HPDE6-E6E7 (cell line): ENCODE data around the gene PIGU.
A peak's percentile ranks its signal among the peaks of the same experiment; 100 is the strongest.
"Not testable (repeated sequence)": the region's sequence is repeated elsewhere in the genome, so short reads cannot be mapped to it uniquely, and the experiment has no call there.

Source experiments
- DNase-seq: peaks from one replicate; pipeline ENCODE4 v3.0.0; 2011; ENCODE audit warnings: missing footprints; ENCODE audit errors: extremely low spot score

PIGU gene, protein sequence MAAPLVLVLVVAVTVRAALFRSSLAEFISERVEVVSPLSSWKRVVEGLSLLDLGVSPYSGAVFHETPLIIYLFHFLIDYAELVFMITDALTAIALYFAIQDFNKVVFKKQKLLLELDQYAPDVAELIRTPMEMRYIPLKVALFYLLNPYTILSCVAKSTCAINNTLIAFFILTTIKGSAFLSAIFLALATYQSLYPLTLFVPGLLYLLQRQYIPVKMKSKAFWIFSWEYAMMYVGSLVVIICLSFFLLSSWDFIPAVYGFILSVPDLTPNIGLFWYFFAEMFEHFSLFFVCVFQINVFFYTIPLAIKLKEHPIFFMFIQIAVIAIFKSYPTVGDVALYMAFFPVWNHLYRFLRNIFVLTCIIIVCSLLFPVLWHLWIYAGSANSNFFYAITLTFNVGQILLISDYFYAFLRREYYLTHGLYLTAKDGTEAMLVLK

GRCh38 chr20:34676642-34677373, at the start of gene PIGU:
Gene PIGU, minus strand, starts transcription at chr20:34677092. Its CDS starts 7 bp downstream, at chr20:34677085.
- peak; percentile 100 for DNase-seq

DNA sequence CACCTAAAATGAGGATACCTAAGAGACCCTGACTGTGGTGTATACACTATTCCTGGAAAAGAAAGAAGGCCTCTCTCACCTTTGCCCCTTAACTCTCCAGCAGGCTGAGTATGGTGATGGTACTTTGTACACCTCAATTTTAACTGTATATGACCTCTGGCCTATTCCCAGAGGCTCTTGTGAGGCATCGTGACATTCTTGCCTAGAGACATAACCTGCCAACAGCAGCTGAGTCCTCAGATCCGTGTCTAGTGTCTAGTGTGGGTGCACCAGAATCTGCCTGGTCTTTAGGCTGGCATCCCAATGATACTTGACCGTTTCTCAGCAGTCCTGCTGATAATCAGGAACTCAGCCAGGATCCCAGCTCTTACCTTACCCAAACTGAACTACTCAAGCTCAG, 47.3 kb upstream of the PIGU start:
- no peak for DNase-seq

DNA sequence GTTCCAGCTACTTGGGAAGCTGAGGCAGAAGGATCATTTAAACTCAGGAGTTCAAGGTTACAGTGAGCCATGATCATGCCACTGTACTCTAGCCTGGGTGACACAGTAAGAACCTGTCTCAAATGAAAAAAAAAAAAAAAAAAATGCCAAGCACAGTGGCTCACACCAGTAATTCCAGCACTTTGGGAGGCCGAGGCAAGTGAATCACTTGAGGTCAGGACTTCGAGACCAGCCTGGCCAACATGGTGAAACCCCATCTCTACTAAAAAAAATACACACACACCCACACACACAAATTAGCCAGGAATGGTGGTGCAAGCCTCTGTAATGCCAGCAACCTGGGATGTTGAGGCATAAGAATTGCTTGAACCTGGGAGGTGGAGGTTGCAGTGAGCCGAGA, 45.7 kb upstream of the PIGU start:
- not testable (repeated sequence) for DNase-seq

- DNase-seq, result no peak
Observed at GRCh38 chr20:34720266-34720665, 43.4 kb upstream of the PIGU start.

GRCh38 chr20:34719242-34720017, 42.5 kb upstream of the PIGU start:
- DNase-seq, result not testable (repeated sequence)

DNA sequence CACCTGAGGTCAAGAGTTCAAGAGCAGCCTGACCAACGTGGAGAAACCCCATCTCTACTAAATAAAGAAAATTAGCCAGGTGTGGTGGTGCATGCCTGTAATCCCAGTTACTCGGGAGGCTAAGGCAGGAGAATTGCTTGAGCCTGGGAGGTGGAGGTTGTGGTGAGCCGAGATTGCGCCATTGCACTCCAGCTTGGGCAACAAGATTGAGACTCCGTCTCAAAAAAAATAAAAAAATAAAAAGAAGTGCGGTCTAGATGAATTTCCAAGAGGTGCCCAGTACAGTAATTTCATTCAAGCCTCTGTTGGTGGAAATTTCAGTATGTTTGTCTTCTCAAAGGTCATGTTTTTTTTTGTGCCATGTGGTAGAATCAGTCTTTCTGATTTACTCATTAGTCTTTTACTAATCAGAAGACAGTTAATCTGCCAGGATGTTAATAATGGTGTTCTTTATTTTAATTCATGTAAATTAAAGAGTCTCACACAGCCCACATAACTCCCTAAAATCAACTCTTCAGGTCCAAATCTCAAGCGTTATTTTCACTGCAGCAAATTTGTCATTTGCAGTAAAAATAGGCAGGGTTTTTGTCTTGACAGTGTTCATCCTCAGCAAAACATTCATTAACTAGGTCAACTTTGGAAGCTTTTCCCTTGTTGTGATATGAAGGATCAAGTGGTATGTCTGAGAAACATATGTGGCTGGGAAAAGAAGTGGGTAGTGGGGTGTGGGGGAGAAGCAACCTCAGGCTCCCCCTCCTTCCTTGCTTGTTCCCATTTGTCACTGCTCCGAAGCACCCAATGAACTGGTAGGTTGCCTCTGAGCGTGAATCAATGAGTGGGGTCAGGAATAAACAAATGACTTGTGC, 40.6 kb upstream of the PIGU start:
- no peak for DNase-seq

- no peak for DNase-seq
Observed at GRCh38 chr20:34716921-34717229, 40.0 kb upstream of the PIGU start.

DNA sequence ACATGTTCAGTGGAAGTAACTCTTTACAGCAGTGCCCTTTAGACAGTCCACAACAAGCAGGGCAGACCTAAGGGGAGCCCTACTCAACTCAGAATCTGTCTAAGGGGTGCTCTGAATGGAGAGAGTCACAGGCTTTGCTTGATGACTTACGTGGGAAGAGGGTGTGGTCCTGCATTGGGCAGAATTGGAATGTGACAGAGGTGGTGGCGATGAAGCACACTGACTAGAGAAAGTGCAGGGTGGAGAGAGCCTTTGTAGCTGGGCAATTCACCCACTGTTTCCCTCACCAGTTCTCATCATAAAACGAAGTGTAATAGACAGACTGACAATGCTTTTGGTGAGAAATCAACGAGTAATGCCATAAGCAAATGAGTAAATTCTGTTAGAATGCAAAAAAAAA, 38.5 kb upstream of the PIGU start:
- DNase-seq, result no peak

- DNase-seq, result not testable (repeated sequence)
Observed at GRCh38 chr20:34713944-34714515, 37.1 kb upstream of the PIGU start.

DNA sequence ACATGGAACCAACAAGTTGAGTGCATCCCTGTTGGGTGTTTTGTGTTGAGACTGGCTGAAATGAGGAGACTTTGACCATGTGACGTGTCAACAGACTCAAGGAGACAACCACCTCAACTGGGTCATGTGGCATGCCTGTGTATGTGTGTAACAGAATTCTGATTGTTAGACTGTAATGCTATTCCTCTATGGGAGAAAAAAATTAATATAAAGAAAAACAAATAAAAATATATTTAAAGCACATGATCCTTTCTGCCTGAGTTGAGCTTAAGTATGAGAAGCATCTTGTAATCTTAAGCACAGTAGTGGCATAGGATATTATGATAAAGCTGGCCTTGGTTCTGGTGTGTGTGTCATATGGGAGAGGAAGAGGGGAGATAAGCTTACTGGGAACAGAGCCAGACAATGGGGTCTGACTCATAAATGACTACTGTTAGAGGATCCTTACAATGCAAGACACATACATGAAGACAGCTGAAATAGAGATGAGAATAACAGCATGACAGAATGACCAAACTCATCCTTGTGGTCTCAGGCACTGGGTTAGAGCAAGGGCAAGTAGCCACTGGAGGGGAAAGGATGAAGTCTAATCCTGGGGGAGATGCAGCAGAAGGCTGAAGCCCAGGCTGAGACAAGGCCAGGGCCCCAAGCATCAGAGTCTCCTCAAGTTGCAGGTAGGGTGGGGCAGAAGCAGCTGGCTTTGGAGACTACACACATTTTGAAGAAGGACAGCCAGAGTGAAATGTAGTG, 36.5 kb upstream of the PIGU start:
- DNase-seq, result peak; percentile 98

- DNase-seq, result no peak
Observed at GRCh38 chr20:34712525-34713192, 35.8 kb upstream of the PIGU start.

- DNase-seq, result no peak
Observed at GRCh38 chr20:34711813-34712430, 35.0 kb upstream of the PIGU start.

DNA sequence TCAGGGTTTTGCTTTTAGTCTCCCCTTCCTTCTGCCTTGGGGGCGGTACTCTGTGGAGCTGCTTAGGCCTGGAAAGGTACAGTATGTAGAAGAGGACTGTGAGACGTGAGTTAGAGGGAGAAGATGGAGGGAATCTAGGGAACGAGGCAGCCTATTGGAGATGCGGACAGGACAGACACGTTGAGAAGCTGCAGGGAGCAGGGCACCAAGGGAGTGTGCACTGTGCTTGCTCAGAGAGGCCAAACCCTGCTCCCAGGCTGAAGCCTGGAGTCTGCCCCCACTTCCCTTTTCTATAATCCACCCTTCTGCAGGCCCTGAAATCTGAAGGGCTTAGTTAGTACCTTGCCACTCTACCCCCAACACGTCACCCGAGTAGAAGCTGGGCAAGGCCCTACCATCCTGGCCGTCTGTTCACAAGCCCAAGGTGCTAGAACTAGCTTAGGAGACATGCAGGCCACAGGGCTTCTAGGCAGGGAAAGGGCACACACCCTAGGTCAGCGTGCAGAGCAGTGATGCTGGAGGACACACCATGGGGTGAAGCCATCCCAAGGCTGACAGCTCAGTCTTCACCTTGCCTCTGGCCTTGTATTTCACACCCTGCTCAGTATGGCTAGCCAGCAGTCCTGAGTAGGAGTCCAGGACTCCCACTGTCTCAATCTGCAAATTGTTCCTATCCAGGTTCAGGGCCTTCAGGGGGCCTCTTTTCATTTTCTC, 34.1 kb upstream of the PIGU start:
- DNase-seq, result no peak

GRCh38 chr20:34710568-34710839, 33.6 kb upstream of the PIGU start:
- no peak for DNase-seq

DNA sequence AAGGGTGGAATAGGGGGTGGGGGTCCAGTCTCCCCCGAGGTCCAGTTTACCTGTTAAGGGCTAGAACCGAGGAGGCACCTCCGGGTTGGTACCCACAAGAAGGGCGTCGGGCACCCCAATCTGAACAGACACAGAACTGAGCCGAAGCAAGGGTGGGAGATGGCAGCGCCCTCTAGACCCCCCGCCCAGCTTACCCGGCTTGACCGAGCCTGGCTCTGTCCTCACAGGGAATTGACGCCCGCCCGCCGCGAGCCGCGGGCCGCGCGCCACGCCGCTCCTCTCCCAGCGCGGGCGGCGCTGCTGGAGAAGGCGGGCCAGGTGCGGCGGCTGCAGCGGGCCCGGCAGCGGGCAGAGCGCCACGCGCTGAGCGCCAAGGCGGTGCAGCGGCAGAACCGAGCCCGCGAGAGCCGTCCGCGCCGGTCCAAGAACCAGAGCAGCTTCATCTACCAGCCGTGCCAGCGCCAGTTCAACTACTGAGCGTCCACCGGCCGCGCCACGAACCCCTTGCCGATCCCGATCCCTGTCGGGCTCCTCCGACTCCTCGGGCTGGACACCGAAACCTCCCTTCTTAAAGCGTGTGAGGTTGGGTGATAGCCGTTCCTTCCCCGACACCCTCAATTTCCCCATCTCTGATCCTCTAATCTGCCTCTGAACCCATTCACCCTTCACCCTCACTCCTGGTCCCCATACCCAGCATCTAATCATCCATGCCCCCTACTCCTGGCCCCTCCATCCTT, 33.1 kb upstream of the PIGU start:
- peak; percentile 94 for DNase-seq

DNA sequence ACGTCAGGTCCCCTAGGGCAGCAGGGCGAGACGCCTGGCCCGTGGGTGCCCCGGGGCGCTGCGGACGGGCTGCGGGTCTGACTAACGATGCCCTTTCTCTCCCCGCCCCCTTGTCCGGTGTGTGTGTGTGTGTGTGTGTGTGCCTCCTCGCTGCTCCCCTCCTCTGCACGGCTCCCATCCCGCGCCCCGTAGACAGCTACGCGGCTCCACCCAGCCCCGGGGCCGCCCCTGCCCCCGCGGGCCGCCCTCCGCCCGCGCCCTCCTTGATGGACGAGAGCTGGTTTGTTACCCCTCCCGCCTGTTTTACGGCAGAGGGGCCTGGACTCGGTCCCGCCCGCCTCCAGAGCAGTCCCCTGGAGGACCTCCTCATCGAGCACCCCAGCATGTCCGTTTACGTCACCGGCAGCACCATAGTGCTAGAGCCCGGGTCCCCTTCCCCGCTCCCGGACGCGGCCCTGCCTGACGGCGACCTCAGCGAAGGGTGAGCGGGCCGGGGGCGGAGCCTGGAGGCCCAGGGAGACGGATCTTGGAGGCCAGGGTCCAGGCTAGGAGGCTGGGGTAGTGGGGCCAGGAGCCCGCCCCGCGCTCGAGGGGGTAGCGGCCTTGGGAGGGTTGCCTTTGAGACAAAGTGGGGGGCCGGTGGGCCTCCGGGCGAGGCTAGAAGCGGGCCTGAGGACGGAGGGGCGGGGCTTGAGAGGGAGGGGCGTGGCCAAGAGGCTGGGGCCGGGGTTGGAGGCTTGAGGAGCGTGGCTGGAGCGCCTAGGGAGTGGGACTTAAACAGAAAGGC, 32.3 kb upstream of the PIGU start:
- DNase-seq, result peak; percentile 94

DNA sequence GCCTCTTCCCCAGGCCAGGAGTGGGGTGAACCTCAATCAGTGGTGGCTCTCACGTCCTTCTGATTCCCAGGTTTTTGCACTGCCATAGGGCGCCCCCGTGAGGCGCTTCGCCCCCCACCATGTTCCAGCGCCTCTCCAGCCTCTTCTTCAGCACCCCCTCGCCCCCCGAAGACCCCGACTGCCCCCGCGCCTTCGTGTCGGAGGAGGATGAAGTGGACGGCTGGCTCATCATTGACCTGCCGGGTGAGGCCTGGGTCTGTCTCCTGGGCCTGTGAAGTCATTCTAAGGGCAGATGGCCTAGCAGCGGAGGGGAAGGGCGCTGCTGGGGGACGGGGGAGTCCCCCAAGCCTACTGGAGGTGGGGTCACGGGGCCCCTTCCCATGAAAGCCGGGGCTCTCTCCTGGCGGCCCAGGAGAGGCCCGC, 31.7 kb upstream of the PIGU start:
- DNase-seq, result peak; percentile 54
